ENCODE measurements around the gene ALAD.

The ALAD gene

DNA sequence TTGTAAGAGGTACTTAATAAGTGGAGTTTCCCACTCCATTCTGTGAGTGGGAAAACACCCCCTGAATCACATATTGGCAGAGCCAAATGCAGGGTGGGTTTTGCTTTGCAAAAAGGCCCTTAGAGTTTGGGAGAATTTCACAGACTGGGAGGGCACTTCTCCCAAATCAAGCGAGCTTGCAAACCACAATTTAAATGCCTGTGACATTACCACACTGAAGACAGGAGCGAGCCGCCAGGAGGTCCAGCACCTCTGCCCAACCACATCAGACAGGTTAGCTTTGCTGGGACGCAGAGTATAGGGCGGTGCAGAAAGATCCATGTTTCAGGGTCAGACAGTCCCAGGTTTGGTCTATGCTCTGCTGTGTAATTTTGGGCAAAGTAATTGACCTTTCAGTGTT lies 2.3 kb downstream of the ALAD start:
- H3K4me1 ChIP-seq (ENCODE audit: low read length): peaks cover 9% of the 10 kb centered on the region
- H3K4me2 ChIP-seq (ENCODE audit: low read length): no peak overlapping the region
- no peaks in the 10 kb centered on the region for H3K36me3 ChIP-seq (replicated peaks; ENCODE audit: low read depth, low read length)
- H3K27ac ChIP-seq (ENCODE audit: low read length): no peak overlapping the region
- no peak for TF ChIP-seq EZH2phosphoT487 (IDR thresholded peaks at IDR 0.05; ENCODE audit: low read depth)
- TF ChIP-seq, protein P1, sequence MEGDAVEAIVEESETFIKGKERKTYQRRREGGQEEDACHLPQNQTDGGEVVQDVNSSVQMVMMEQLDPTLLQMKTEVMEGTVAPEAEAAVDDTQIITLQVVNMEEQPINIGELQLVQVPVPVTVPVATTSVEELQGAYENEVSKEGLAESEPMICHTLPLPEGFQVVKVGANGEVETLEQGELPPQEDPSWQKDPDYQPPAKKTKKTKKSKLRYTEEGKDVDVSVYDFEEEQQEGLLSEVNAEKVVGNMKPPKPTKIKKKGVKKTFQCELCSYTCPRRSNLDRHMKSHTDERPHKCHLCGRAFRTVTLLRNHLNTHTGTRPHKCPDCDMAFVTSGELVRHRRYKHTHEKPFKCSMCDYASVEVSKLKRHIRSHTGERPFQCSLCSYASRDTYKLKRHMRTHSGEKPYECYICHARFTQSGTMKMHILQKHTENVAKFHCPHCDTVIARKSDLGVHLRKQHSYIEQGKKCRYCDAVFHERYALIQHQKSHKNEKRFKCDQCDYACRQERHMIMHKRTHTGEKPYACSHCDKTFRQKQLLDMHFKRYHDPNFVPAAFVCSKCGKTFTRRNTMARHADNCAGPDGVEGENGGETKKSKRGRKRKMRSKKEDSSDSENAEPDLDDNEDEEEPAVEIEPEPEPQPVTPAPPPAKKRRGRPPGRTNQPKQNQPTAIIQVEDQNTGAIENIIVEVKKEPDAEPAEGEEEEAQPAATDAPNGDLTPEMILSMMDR (IDR thresholded peaks at IDR 0.05; ENCODE audit: low read depth, low read length): no peak
- H3K4me3 ChIP-seq (ENCODE audit: low read length): no peak overlapping the region
- no peak overlapping the region for H2AFZ ChIP-seq (ENCODE audit: low read depth, low read length)
- no peaks in the 10 kb centered on the region for H3K27me3 ChIP-seq (ENCODE audit: low read depth, low read length)
- H3K79me2 ChIP-seq (ENCODE audit: low read length): no peaks in the 10 kb centered on the region
- H3K9me3 ChIP-seq (ENCODE audit: insufficient read depth, low read length): no peaks in the 10 kb centered on the region
- H4K20me1 ChIP-seq (ENCODE audit: insufficient read depth, low read length): no peaks in the 10 kb centered on the region
- H3K9ac ChIP-seq (ENCODE audit: low read length): no peak overlapping the region

DNA sequence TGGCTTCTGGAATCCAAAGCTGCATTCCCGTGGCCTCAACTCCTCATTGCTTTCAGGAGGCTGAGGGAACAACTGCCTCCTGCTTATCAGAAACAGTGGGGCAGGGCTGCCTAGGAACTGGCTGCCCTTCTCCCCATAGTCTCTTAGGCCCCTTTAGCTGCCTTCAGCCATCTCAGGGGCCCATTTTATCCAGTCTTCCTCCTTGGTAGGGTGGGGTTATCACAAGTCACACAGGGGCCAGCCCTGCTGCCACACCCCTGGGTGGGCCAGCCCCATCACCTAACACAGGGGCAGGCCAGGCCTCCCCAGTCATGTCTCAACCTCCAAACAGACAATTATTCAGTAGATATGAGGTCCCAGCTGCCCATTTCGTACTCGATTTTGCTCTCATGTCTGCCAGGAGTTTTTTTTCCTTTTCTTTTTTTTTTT lies 3.9 kb downstream of the ALAD start:
- H3K4me2 ChIP-seq (ENCODE audit: low read length): no peak overlapping the region
- H3K4me3 ChIP-seq (ENCODE audit: low read length): no peak overlapping the region
- TF ChIP-seq EZH2phosphoT487 (IDR thresholded peaks at IDR 0.05; ENCODE audit: low read depth): no peak
- TF ChIP-seq, protein P1 (IDR thresholded peaks at IDR 0.05; ENCODE audit: low read depth, low read length): no peak
- no peaks in the 10 kb centered on the region for H3K79me2 ChIP-seq (ENCODE audit: low read length)
- no peaks in the 10 kb centered on the region for H3K9me3 ChIP-seq (ENCODE audit: insufficient read depth, low read length)
- H3K4me1 ChIP-seq (ENCODE audit: low read length): peaks cover 9% of the 10 kb centered on the region
- H3K27ac ChIP-seq (ENCODE audit: low read length): no peak overlapping the region
- no peaks in the 10 kb centered on the region for H4K20me1 ChIP-seq (ENCODE audit: insufficient read depth, low read length)
- H2AFZ ChIP-seq (ENCODE audit: low read depth, low read length): no peak overlapping the region
- no peak overlapping the region for H3K9ac ChIP-seq (ENCODE audit: low read length)
- no peaks in the 10 kb centered on the region for H3K27me3 ChIP-seq (ENCODE audit: low read depth, low read length)
- H3K36me3 ChIP-seq (replicated peaks; ENCODE audit: low read depth, low read length): peaks cover 4% of the 10 kb centered on the region

DNA sequence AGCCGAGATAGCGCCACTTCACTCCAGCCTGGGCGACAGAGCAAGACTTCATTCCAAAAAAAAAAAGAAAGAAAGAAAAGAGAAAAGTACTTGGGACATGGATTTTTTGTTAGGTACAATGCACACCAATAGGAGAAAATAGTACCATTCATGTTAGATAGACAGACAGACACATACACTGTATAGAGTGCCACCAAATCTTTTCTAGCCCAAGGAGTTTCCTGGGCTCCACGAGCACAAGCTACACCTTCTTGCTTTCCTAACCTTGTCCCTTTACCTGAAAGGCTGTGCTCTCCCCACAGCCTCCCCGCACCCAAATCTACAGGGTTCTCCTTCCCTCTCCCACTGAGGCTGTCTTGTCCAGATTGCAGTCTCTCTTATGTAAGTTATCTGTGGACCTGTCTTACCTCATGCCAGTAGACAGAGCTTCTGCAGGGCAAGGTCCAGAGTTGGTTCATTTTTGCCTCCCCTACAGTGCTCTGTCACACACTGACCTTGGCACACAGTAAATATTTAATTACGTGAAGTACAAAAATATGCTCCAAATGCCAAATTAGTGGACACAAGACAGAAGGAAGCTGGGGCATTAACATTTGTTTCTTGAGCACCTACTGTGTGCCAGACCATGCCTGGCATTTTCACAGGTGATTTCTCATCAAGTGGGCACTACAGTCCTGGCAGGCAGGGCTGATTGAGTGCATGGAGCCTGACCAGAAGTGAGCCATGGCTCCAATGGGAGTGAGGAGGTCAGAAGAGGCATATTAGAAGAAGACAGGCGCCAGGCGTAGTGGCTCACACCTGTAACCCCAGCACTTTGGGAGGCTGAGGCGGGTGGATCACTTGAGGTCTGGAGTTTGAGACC lies 5.9 kb downstream of the ALAD start:
- H2AFZ ChIP-seq (ENCODE audit: low read depth, low read length): no peak overlapping the region
- H3K27ac ChIP-seq (ENCODE audit: low read length): no peak overlapping the region
- H4K20me1 ChIP-seq (ENCODE audit: insufficient read depth, low read length): no peaks in the 10 kb centered on the region
- no peaks in the 10 kb centered on the region for H3K79me2 ChIP-seq (ENCODE audit: low read length)
- no peaks in the 10 kb centered on the region for H3K27me3 ChIP-seq (ENCODE audit: low read depth, low read length)
- peaks cover 5% of the 10 kb centered on the region for H3K36me3 ChIP-seq (replicated peaks; ENCODE audit: low read depth, low read length)
- no peak overlapping the region for H3K9ac ChIP-seq (ENCODE audit: low read length)
- no peak overlapping the region for H3K4me3 ChIP-seq (ENCODE audit: low read length)
- no peaks in the 10 kb centered on the region for H3K9me3 ChIP-seq (ENCODE audit: insufficient read depth, low read length)
- H3K4me1 ChIP-seq (ENCODE audit: low read length): peaks cover 1% of the 10 kb centered on the region
- TF ChIP-seq EZH2phosphoT487 (IDR thresholded peaks at IDR 0.05; ENCODE audit: low read depth): no peak
- TF ChIP-seq, protein P1 (IDR thresholded peaks at IDR 0.05; ENCODE audit: low read depth, low read length): no peak
- no peak overlapping the region for H3K4me2 ChIP-seq (ENCODE audit: low read length)

DNA sequence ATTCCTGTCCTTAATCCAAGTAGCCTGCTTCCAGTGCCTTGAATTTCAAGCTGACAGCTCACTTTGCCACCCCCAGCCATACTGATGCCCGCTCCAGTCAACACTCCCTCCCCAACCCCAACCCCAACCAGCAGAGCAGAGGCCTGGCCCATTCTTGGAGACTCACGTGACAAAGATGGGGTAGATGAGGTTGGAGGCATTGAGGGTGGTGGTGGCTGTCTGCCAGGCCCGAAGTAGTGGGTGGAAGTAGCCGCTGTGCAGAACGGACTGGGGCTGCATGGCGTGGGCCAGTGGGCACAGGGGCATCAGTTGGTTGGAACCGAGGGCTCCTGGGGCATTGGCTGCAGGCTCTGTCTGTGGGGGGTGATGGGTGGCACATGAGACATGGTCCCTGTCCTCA lies 7.8 kb downstream of the ALAD start:
- Histone ChIP-seq H3K79me2 (ENCODE audit: low read length) (no peaks in the 10 kb centered on the region), H3K4me1 (ENCODE audit: low read length) (no peaks in the 10 kb centered on the region), H3K9me3 (ENCODE audit: insufficient read depth, low read length) (no peaks in the 10 kb centered on the region), H3K27ac (ENCODE audit: low read length) (no peak overlapping the region), H2AFZ (ENCODE audit: low read depth, low read length) (no peak overlapping the region), H3K9ac (ENCODE audit: low read length) (no peak overlapping the region), H3K4me3 (ENCODE audit: low read length) (no peak overlapping the region), H3K36me3 (replicated peaks; ENCODE audit: low read depth, low read length) (peaks cover 9% of the 10 kb centered on the region), H3K4me2 (ENCODE audit: low read length) (no peak overlapping the region), H3K27me3 (ENCODE audit: low read depth, low read length) (no peaks in the 10 kb centered on the region), H4K20me1 (ENCODE audit: insufficient read depth, low read length) (no peaks in the 10 kb centered on the region)
- TF ChIP-seq, protein P1 (IDR thresholded peaks at IDR 0.05; ENCODE audit: low read depth, low read length): no peak
- TF ChIP-seq EZH2phosphoT487 (IDR thresholded peaks at IDR 0.05; ENCODE audit: low read depth): no peak

All from OCI-LY3 (cell line).